HG03378 (cell line): ENCODE results near the gene CMTM2.
A peak's percentile ranks its signal among the peaks of the same experiment; 100 is the strongest.

Experiments used
- ATAC-seq: cut with Tn5 transposase; IDR thresholded peaks from one replicate; pipeline ENCODE4 v1.9.1; 2021; ENCODE audit warnings: mild to moderate bottlenecking, moderate library complexity; ENCODE audit not compliant: unreplicated experiment

CMTM2 gene

DNA sequence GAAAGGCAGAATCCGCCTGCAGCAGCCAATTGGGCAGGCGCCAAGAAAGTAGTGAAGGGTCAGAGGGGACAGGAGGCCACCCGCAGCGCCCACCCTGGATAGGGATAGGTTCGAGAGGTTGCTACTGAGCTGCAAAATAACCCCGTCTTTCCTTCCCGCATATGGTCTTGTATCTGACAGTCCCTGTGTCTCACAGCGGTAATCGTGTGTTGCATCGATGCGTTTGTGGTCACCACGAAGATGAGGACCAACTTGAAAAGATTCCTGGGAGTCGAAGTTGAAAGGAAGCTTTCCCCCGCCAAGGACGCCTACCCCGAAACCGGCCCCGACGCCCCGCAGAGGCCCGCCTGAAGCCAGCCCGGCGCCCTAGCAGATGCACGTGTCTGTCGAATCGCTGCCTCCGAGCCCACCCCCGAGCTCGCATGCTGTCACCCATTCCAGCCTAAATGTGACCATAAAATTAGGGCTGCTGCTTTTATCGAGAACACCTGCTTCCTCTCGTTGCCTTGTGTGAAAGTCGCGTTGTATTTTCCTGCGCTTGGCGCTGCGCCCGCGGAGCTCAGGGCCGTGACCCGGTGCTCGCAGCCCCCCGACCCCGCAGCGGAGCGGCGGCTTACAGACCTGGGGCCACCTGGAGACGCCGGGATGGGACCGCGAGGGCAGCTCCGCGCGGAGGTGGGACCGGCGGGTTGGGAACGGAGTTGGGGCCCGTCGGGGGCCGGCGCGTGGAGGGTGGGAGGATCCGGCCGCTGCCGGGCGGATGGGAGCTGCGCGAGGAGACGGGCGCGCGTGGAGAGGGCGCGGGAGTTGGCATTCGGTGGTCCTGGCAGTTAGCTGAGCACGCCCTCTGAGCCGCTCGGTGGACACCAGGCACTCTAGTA lies at the start of gene CMTM2:
Gene CMTM2 (plus strand): TSS at position 813 of the 881 bp plus-strand sequence. CDS start 145 bp downstream, outside the sequence.
- ATAC-seq = no peak

DNA sequence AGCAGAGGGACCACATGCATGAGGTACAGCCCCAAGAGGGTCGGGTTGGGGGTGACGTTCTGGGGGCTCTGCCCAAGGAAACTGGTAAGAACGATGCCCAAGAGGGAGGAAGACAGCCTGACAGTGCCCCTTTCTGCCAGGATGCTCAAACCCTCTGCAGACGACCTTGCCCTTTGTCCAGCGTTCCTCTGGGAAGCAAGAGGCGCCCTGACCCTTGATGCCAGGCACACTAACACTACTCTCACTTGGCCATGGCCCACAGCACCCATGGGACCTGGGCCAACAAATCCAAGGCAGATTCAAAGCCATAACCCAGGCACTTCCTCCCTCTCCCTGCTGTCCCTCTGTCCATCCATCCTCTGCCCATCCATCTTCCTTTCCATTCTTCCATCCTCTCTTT lies 49.8 kb upstream of the CMTM2 start:
- ATAC-seq = no peak

DNA sequence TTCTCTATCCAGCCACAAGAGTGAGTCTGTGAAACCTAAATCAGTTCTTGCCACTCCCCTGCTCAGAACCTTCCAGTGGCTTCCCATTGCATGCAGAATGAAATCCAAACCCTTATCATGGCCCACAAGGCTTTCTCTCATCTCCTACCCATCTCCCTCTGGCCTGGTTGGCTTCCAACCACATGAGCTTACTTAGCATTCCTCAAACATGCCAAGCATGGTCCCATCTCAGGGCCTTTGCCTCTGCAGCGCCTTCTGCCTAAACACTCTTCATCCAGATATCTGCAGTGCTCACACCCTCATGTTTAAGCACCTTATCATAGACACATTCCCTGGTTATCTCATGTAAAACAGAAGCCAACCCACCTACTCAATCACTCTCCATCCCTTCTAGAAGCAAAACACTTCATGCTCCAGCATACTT lies 44.9 kb upstream of the CMTM2 start:
- no peak for ATAC-seq

DNA sequence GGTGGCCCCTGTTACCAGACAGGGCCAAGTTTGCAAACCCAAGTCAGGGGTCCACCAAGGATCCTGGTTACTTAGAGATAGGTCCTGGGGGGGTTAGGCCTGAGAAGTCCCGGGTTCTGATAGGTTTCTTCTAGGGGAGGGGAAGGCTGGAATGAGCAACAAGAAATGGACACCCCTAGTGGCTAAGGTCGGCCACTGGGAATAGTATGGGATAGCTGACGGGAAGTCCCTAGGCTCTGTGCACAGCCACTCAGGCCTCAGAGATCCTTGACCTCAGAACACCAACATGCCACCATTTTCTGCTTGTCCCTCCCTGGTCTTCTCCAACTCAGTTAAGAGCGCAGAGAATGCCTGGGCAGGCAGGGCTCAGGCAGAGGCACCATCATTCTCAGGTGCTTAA lies 42.7 kb upstream of the CMTM2 start:
- ATAC-seq = no peak

DNA sequence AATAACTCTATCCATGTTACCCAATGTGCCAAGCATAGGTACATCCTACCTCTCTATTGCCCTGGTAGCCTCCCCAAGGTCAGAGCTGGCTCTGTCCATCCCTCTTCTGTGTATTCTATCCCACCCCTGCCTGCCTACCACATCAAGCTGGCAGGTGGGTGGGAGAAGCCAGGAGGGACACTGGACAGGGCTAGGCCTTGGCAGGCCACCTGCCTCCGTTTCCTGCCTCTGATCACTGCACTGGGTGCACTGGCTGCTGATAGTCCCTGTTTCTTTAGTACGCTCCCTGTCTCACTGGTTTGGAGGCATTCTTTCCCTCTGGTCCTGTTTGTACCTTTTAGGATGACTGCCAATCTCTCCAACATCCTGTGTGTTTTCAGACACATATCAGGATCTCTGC lies 42.0 kb upstream of the CMTM2 start:
- no peak for ATAC-seq

DNA sequence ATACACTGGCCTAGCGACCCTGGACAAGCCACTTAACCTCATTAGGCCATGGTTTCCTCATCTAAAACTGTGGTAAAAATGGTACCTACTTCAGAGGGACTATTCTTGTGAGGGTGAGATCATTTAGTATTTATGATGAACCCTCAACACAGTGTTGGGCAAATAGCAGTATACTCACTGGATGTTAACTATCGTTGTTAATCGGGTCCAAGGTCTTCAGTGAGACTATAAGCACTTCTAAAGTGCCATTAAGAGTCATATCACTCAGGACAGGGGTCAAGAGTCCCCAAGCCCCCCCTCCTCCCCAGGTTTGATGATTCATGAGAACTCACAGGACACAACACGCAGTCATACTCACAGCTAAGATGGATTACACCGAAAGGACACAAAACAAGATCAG lies 40.4 kb upstream of the CMTM2 start:
- ATAC-seq = no peak

DNA sequence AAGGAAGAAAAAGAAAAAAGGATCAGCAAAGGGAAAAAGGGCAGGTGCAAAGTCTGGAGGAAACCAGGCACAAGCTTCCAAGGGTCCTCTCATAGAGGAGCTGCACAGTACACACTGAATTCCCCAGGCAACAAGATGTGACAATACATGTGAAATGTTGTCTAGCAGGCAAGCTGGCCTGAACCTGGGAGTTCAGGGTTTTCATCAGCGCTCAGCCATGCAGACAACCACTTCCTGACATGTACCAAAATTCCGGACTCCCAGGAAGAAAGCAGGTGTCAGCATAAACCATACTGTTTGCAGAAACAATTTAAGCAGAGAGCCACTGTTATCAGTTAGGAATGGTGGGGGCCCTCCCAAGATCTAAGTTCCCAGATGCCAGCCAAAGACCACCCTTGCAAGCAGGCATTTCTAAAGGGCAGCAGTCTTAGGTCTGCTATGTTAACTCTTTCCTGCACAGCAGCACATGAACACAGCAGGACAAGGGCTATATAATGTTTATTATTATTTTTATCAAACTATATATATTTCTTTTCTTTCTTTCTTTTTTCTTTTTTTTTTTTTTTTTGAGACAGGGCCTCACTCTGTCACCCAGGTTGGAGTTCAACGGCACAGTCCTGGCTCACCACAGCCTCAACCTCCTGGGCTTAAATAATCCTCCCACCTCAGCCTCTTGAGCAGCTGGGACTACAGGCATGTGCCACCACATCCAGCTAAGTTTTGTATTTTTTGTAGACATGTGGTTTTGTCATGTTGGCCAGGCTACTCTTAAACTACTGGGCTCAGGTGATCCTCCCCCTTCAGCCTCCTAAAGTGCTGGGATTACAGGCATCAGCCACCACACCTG lies 39.4 kb upstream of the CMTM2 start:
- ATAC-seq = peak; percentile 81

DNA sequence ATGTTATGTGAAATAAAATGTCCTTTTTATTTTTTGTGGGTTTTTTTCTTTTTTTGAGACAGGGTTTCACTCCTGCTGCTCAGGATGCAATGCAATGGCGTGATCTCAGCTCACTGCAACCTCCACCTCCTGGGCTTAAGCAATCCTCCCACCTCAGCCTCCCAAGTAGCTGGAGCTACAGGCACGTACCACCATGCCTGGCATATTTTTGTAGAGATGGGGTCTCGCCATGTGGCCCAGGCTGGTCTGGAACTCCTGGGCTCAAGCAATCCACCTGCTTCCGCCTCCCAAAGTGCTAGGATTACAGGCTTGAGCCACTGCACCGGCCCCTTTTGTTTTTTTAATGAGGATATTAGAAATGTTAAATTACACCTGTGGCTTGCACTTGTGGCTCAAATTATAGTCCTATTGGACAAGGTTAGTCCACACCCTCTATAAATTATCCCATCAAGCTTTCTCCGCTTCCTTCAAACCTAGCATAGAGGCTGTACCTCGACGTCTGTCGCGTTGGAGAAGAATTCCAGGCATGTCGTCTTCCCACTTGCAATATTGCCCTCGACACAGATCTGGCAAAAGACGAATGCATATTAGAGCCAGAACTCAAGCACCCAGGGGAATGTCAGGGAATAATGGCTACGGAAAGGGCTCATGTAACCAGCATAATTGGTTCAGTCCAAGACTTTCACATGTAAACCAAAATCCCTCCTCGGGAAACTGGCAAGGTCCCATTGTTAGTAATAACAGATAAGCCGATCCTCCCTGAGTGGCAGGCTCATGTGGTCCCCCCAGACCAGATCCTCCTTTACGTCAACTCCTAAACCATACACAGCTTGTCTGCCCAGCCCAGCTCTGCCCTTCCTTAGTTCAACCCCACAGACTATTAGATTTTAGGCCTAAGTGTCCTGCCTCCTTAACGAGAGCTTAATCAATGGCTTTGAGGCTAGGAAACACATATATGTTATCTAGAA lies 37.6 kb upstream of the CMTM2 start:
- ATAC-seq = no peak

- no peak for ATAC-seq
These were observed 36.9 kb upstream of the CMTM2 start for GRCh38 chr16:66542396-66542795.

DNA sequence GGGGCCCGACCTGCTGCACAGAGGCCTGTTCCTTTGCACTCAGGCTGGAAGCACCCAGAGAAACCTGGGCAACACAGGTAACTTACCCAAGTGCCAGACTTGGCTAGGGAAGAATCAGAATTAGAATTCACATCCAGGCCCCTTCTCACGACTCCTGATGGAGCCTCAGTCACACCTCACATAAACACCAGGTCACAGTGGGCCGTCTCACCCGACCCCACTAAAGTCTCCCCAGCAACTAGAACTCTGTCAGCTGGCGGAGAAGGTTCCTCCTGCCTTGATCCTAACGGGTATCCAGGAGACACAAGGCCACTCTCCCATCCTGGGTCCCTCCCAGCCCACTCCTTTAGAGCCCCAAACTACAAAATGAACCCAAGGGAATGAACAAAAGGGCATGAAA lies 35.7 kb upstream of the CMTM2 start:
- no peak for ATAC-seq

- no peak for ATAC-seq
These were observed 35.1 kb upstream of the CMTM2 start for GRCh38 chr16:66544016-66544757.

DNA sequence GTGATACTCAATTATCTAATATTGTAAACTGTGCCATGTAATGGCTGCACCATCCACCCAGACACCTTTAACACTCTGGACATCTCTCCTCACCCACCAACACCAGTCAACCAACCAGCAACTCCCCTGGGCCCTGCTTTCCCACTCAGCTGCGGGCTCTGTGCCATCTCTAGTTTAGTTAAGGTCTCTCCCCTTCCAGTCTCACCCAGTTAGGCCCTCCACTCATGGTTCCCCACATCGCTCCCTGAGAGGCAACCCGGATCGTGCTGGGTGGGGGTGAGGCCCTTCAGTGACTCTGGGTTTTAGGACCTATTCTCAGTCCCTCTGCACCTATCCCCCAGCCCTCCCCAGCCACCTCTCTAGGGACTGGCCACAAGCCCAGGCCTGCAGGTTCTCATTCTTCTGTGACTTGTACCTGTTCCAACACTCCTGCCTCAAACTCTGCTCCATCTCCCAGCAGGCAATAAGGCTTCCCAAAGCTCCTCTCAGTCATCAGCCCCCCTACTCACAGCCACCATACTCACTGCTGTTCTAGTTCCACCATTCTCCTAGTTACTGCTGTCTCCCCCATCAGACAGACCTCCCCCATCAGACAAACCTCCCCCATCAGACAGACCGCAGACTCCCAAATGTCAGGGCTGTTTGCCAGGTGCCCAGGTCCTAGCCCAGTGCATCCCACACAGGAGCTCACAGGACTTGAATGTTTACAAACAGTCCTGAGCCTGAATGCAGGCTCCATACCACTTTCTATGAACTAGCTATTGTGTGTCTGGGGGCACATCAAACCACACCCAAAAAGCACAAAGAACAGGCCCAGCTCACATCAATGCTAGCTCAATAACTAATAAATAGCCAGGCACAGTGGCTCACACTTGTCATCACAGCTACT lies 31.9 kb upstream of the CMTM2 start:
- ATAC-seq = no peak

DNA sequence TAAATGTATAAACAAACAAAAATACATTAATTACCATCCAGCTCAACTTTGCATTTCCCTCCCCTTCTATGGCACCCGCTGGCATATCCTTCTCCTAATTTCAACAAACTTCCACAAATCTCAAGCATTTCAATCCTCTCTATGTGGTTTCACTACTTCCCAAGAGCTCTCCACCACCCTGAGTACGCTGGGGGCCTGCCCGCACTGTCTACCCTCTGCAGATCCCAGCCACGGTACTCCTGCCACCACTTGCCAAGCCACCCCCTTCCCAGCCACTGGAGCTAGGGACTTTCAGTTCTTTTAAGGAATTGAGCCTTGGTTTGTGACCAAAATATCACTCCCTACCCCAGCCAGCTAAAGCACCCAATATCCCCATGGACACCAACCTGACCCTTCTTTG lies 31.2 kb upstream of the CMTM2 start:
- no peak for ATAC-seq

DNA sequence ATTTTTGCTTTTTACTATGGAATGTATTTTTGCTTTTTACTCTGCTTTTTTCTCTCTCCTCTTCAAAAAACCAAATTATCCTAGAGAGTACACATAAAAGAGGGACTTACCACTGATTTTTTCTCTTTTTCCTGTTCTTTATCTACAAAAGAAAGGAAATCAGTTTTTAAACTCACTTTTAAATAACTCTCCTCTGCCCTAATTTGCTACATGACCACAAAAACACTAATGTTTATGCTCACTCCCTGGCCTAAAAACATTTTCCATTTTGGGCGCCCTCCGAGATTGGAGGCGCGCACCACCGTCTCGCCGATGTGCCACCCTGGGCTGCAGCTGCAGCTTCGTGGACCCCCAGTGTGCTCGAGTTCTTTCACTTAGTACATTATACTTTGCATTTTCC lies 30.4 kb upstream of the CMTM2 start:
- no peak for ATAC-seq

DNA sequence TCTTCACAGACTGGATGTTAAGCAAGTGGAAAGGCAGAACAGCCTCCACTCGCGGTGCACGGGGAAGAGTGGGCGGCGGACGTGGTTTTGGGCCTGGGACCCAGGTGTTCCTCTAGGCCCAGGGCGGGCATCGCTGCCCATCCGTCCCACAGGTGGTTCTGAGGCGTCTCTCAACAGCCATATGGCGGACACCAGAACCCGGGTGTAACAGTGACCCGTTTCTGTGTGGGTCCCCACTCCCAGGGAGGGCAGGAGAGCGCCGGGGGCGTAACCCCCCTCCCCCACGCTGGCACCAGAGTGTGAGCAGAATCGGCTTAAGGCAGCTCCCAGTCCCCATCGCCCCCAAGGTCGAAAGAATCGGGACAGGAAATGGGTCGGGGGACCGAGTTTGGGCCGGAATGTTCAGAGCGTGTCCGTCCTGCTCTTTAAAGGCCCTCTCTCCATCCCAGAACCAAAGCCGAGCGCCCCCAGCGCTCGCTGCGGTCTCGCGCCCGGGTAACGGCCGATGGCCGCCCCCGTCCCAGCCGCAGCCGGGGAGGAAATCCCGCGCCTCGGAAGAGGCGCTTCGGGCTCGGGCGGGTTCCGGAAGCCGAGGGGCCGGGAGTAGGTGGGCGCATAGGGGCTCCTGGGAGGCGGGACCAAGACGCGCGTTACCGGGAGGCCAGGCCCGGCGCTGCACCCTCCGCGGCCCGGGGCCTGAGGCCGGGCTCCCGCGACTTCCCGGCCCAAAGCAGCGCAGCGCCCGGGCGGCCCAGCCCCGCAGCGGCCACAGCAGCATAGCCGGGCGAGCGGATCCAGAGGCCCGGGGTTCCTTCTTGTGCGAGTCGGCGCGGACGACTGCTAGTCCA lies 29.8 kb upstream of the CMTM2 start, which contains the start of gene TK2:
Gene TK2 (minus strand): TSS at position 839 of the 848 bp plus-strand sequence. CDS start 61 bp downstream, at position 778.
- ATAC-seq = no peak

DNA sequence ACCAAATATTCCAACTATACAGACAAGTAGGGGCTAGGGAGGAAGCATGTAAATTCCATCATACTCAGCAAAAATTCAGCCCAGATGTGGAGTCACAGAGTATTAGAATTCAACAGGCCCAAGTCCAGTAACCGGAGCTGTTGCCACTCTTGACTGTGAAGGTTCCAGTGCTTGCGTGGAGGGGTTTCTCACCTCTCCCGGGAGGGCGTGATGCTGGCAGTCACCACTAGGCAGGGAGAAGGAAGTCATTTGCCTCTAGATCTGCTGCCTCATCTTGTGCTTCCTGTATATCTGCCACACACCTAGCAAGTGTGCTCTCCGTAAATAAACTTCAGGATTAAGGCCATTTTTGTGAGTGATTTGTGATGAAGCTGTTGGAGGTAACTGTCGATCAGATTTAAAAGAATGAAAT lies 27.9 kb upstream of the CMTM2 start:
- no peak for ATAC-seq

DNA sequence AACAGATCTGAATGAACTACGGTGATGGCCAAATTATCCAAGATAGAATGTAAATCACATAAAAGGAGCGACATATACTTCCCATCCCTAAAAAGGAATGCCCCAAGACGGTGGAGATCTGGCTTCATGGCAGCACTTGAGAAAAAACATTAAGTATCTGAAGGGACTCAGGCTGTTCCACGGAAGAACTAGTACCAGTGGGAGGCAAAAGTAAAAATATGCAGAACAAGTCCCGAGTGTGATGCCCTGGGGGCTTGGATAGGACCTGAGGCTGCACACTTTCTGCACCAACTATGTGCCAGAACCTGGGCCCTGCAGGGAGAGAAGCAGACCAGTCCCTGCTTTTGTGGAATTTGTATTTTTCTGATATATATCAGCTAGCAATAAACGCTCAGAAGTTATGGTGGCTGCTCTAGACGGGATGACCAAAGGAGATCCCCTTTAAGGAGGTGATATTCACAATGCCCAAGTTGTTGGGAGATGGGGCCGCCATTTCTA lies 27.4 kb upstream of the CMTM2 start:
- no peak for ATAC-seq
